Endometrial microvascular endothelial cells (primary cell): ENCODE data around the gene SHB. TPM values are rescaled to one million over a fixed set of nuclear protein-coding genes. Genes with fewer than 3 reads are reported as not detected.

ENCODE experiments used
- in situ Hi-C: cut with HindIII; loops from 2 replicates; pipeline ENCODE4 v1.10.0; 2017; ENCODE audit warnings: low sequenced_read_pairs, low pct_unique_long_range_greater_than_20kb; ENCODE audit errors: inconsistent ontology term
- total RNA-seq: library from RNA; depleted of rRNA; stranded (reverse); fragments of >200 nt; gene quantifications from one replicate; pipeline ENCODE4 v1.2.3, GENCODE V29; 2015; ENCODE audit errors: inconsistent ontology term

The SHB gene
- total RNA-seq, 1 donor from 2014 or later = 20.5 TPM

- in situ Hi-C loops = no loop called here
Observed at GRCh38 chr9:37984672-37985611, 84.1 kb downstream of the SHB start.

GRCh38 chr9:37984278-37984671, 84.8 kb downstream of the SHB start:
- in situ Hi-C loops = no loop called here

- in situ Hi-C loops = no loop called here
Observed at GRCh38 chr9:37983381-37984067, 85.5 kb downstream of the SHB start.

- in situ Hi-C loops = no loop called here
Observed at GRCh38 chr9:37979844-37980243, 89.2 kb downstream of the SHB start.

- in situ Hi-C loops = no loop called here
Observed at GRCh38 chr9:37978983-37979382, 90.0 kb downstream of the SHB start.

- in situ Hi-C loops = no loop called here
Observed at GRCh38 chr9:37978481-37978864, 90.6 kb downstream of the SHB start.

- in situ Hi-C loops = no loop called here
Observed at GRCh38 chr9:37977851-37978480, 91.1 kb downstream of the SHB start.

- in situ Hi-C loops = no loop called here
Observed at GRCh38 chr9:37976714-37977477, 92.1 kb downstream of the SHB start.

- in situ Hi-C loops = no loop called here
Observed at GRCh38 chr9:37975639-37976038, 93.4 kb downstream of the SHB start.

GRCh38 chr9:37974506-37975173, 94.4 kb downstream of the SHB start:
- in situ Hi-C loops = no loop called here

GRCh38 chr9:37972351-37972848, 96.6 kb downstream of the SHB start:
- in situ Hi-C loops = no loop called here

GRCh38 chr9:37971691-37972090, 97.3 kb downstream of the SHB start:
- in situ Hi-C loops = no loop called here

- in situ Hi-C loops = no loop called here
Observed at GRCh38 chr9:37971108-37971459, 97.9 kb downstream of the SHB start.

GRCh38 chr9:37970301-37971107, 98.5 kb downstream of the SHB start:
- in situ Hi-C loops = no loop called here

GRCh38 chr9:37969558-37970300, 99.3 kb downstream of the SHB start:
- in situ Hi-C loops = loop anchor here (5.0 kb wide), 1 partner anchor 93 kb away; no protein-coding TSS in a partner anchor

GRCh38 chr9:37969130-37969529, 99.9 kb downstream of the SHB start:
- in situ Hi-C loops = loop anchor here (5.0 kb wide), 1 partner anchor 93 kb away; no protein-coding TSS in a partner anchor

GRCh38 chr9:37968228-37968701, 100.8 kb downstream of the SHB start:
- in situ Hi-C loops = loop anchor here (5.0 kb wide), 1 partner anchor 94 kb away; no protein-coding TSS in a partner anchor
